Muscle layer of colon (tissue), 2 donors: ENCODE data around the gene IRAG1.
A peak's percentile ranks its signal among the peaks of the same experiment; 100 is the strongest.

ENCODE experiments used
- H3K27ac ChIP-seq: one replicate; pipeline ENCODE4 v1.7.0; 2013; ENCODE audit warnings: low read depth, mild to moderate bottlenecking, low read length, moderate library complexity
- H3K27me3 ChIP-seq, 2 donors: one replicate each; pipeline ENCODE4 v1.7.0; 2013; ENCODE audit warnings: low read length in 2 of 2, mild to moderate bottlenecking in 2 of 2; ENCODE audit not compliant: insufficient read depth in 2 of 2, control insufficient read depth in 1 of 2
- H3K36me3 ChIP-seq: one replicate; pipeline ENCODE4 v1.7.0; 2013; ENCODE audit warnings: mild to moderate bottlenecking, low read length; ENCODE audit not compliant: insufficient read depth
- H3K4me1 ChIP-seq: one replicate; pipeline ENCODE4 v1.7.0; 2013; ENCODE audit warnings: mild to moderate bottlenecking, low read length; ENCODE audit not compliant: insufficient read depth
- H3K4me3 ChIP-seq, 2 donors: one replicate each; pipeline ENCODE4 v1.7.0; 2013; ENCODE audit warnings: low read length in 2 of 2, low read depth in 1 of 2, mild to moderate bottlenecking in 1 of 2, moderate library complexity in 1 of 2
- H3K9ac ChIP-seq: one replicate; pipeline ENCODE4 v1.7.0; 2013; ENCODE audit warnings: low read length
- H3K9me3 ChIP-seq: one replicate; pipeline ENCODE4 v1.7.0; 2013; ENCODE audit warnings: mild to moderate bottlenecking, low read length
- donor health status: abdominal sarcoma.
- donor health status: Adenocarcinoma of cecum.

Gene IRAG1, protein sequence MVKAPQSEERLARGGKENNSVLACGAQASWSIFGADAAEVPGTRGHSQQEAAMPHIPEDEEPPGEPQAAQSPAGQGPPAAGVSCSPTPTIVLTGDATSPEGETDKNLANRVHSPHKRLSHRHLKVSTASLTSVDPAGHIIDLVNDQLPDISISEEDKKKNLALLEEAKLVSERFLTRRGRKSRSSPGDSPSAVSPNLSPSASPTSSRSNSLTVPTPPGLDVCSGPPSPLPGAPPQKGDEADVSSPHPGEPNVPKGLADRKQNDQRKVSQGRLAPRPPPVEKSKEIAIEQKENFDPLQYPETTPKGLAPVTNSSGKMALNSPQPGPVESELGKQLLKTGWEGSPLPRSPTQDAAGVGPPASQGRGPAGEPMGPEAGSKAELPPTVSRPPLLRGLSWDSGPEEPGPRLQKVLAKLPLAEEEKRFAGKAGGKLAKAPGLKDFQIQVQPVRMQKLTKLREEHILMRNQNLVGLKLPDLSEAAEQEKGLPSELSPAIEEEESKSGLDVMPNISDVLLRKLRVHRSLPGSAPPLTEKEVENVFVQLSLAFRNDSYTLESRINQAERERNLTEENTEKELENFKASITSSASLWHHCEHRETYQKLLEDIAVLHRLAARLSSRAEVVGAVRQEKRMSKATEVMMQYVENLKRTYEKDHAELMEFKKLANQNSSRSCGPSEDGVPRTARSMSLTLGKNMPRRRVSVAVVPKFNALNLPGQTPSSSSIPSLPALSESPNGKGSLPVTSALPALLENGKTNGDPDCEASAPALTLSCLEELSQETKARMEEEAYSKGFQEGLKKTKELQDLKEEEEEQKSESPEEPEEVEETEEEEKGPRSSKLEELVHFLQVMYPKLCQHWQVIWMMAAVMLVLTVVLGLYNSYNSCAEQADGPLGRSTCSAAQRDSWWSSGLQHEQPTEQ

DNA sequence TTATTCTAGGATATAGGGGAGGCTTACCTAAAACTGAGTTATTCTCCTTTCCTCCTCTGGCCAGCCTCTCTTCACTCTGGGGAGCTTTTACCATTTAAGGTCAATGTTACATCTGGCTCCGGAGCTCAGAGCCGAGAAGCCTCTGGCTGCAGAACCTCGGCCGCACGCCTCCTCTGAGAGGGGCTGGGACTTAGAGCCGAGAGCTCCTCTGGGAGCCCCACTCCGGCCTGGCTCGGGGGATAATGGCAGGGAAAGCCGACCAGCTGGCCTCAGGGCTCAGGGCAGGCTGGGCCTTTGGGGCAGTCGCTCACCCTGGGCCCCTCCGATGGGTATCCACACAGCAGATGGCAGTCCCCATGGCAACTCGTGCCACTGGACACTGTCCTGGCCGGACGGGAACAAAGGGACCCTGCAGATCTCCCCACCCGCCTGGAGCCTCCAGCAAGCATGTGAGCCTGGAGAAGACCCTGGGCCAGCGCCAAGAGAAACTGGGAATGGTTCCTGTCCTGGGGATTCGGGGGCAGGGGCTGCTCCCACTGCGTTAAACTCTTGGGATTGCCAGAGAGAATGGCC lies at the start of gene IRAG1:
Gene IRAG1, minus strand, starts transcription at position 247 of the 573 bp plus-strand sequence. Its CDS starts 153 bp downstream, at position 94.
- H3K27me3 ChIP-seq = no peaks in the 10 kb centered on the region
- peak within 1 kb of the TSS; percentile 72 to 79 for H3K4me3 ChIP-seq
- no peaks in the 10 kb centered on the region for H3K9me3 ChIP-seq
- H3K27ac ChIP-seq = peak within 1 kb of the TSS; percentile 99
- H3K9ac ChIP-seq = peak within 1 kb of the TSS; percentile 89
- peaks cover 37% of the 10 kb centered on the region for H3K4me1 ChIP-seq
- H3K36me3 ChIP-seq = peaks cover 7% of the 10 kb centered on the region

DNA sequence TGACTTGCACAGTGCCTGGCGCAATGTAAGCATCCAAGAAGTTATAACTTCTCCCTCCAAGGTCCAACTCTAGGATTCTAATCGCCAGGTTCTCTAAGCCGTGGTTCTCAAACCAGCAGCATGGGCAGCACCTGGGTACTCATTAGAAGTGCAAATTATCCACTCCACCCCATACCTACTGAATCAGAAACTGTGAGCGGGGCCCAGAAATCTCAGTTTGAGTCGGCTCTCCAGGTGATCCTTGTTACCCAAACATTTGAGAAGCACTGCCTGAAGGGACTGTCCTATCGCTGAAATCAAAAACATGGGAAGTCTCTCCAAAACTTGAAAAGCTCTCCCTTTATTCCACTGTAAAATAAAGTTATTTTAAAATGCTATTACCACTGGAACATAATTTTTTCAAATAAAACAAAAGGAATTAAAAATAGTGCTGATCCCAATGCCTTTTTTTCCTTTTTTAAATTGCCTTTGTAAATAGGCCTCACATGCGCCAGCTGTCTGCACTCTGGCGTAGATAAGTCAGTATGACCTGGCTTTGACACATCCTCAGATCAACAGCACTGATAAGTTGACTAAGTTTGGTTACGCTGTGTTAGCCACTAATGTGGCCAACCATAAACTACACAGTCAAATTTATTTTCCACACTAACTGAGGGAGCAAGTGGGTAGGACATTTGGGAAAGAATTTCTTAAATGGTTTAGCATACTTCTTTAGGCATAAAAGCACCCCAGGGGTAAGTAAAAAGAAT lies 49.1 kb upstream of the IRAG1 start:
- Histone ChIP-seq H3K4me1 (no peaks in the 10 kb centered on the region), H3K27me3 (no peaks in the 10 kb centered on the region), H3K36me3 (no peaks in the 10 kb centered on the region), H3K9me3 (no peaks in the 10 kb centered on the region), H3K27ac (no peak overlapping the region), H3K9ac (no peak overlapping the region), H3K4me3 (no peak overlapping the region)

DNA sequence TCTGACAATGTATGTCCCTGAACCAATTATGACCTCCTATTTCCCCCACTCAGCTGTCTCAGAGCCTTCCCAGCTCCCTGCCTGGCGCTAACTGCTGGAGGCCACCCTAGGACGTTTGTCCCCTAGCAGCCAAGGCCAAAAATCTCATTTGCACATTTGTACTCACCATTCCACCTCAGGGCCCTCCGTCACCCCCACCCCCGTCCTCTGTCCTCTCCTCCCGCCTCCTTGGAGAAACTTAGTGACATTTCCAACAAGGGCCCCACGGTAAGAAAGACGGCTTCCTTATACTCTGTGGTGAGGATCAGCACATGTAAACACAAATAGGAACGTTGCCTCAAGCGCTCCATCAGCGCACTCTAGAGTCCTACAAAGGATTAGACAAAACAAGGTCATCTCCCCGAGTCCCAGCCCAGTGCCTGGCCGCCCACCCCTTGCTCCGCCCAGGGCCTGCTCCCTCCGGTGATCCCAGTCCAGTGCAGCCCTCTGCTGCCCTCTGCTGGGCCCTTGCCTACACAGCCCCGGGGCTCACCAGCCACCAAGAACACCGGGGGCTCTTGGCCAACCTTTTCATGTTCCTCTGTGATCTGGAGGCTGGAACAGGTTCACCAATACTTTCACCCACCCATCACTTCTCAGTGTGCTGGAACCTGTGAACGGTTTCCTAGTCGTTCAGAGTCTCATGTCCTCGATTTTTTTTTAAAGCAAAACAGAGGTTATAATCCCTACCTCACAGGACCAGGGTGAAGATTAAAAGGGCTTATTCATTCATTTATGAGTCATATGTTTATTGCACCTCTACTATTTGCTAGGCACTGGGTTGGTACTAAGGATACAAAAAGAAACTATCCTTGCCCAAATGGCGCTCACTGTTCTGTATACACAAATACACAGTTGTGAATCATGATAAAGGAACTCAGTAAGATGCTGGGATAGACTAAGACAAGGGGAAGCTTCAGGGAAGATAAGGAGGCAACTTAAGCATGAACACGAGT lies 42.2 kb upstream of the IRAG1 start:
- Histone ChIP-seq H3K9ac (peak overlapping the region; percentile 41), H3K4me3 (peak overlapping the region; percentile 15 to 50), H3K4me1 (peaks cover 15% of the 10 kb centered on the region), H3K9me3 (no peaks in the 10 kb centered on the region), H3K27me3 (no peaks in the 10 kb centered on the region), H3K36me3 (no peaks in the 10 kb centered on the region), H3K27ac (peak overlapping the region; percentile 50)

DNA sequence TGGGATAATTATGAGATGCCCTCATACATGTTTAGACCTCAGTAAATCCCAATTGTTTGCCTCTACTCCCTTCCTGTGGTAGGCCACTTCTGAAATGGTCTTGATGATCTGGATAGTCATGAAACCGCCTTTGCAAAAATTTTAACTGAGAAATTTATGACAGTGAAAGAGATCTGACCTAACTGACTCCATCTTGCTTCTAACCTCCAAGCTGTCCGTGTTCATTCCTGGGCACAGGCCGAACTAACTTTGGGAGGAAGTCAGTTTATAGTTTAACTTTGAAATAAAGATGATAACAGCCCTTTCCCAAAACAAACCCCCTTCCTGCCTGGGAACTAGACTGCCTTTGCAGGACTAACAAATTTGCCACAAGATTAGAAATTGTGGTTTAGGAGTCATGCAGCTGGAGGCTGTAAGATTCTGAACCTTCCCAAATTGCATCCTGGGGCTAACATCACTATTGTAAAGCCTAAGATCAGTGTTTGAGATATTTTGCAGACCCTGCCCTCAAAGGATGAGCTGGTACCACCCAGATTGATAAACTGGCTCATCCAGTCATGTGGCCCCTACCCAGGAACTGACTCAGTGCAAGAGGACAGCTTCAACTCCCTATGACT lies 37.6 kb upstream of the IRAG1 start:
- no peaks in the 10 kb centered on the region for H3K27me3 ChIP-seq
- H3K4me1 ChIP-seq = peaks cover 21% of the 10 kb centered on the region
- no peak overlapping the region for H3K9ac ChIP-seq

DNA sequence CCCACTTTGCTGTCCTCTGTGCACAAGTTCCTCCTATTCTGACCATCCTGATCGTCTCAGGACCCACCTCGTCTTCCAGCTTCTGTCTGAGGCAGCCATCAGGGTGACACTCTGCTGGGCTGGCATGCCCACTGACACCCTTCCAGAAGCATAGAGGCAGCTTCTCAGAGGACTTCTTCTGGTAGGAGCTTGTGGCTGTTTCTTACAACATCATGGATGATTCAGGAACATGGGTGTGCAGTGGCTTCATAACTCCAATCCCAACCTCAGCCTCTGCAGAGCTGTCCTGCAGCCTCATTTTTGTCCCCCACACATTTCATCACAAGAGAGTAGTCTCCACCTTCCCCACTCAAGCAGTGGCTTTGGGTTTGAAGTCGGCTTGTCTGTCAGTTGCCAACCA lies 36.6 kb upstream of the IRAG1 start:
- Histone ChIP-seq H3K36me3 (no peaks in the 10 kb centered on the region), H3K27me3 (no peaks in the 10 kb centered on the region), H3K4me3 (no peak overlapping the region), H3K9me3 (no peaks in the 10 kb centered on the region), H3K9ac (no peak overlapping the region), H3K4me1 (peaks cover 11% of the 10 kb centered on the region), H3K27ac (no peak overlapping the region)

More for the DNA sequence above, 37.6 kb upstream of the IRAG1 start:
- H3K27ac ChIP-seq = no peak overlapping the region
- no peaks in the 10 kb centered on the region for H3K9me3 ChIP-seq
- no peaks in the 10 kb centered on the region for H3K36me3 ChIP-seq
- H3K4me3 ChIP-seq = no peak overlapping the region

DNA sequence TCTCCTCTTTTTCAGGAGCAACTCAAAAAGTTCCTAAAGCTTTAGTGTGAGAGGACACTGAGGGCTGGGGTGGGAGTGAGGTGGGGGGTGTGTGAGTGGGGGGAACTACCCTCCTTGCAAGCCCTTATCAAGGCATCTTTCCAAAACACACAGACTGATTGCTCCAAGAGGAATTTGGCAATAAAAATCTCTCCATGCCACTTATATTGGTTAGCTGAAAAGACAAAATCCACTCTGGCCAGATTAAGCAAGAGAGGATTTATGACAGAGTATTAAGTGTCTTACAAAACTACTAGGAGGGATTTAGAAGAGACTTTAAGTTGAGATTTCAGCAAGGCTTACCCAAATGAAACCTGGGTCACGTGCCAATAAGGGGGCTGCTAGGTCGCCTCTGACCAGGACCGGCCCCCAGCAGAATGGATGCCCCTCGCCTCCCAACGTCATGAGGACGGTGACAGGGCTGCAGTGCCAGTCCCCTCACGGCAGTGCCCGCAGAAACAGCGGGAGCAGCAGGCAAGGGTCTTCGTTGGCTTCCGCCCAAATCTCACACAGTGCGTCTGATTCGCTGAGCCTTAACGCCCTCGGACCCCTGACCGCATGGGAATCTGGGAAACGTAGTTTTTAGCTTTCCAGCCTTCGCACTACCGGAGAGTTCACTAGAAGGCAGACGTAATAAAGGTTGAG lies 35.4 kb upstream of the IRAG1 start:
- peaks cover 9% of the 10 kb centered on the region for H3K4me1 ChIP-seq
- H3K9me3 ChIP-seq = no peaks in the 10 kb centered on the region
- no peak overlapping the region for H3K9ac ChIP-seq
- H3K27me3 ChIP-seq = no peaks in the 10 kb centered on the region
- H3K4me3 ChIP-seq = no peak overlapping the region
- no peaks in the 10 kb centered on the region for H3K36me3 ChIP-seq
- H3K27ac ChIP-seq = no peak overlapping the region

DNA sequence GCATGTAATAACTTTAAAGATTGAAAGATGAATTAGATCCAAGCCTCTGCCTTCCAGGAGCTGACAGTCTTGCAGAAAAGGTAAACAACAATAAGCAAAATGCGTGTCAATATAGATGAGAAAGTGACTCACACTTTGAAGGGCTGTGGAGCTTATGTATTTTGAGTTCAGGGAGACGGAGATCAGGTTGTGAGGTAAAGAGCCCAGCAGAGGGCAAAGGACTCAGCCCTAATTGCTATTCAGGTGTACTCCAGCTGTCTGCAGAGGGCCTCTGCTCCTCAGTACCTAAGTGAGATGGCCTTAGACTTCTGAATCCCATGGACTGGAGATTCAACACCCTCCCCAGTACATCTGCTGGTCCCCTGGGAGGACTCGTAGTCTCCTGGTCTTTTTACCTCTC lies 34.6 kb upstream of the IRAG1 start:
- no peaks in the 10 kb centered on the region for H3K36me3 ChIP-seq
- no peaks in the 10 kb centered on the region for H3K9me3 ChIP-seq
- no peak overlapping the region for H3K4me3 ChIP-seq
- H3K27ac ChIP-seq = no peak overlapping the region
- no peaks in the 10 kb centered on the region for H3K27me3 ChIP-seq
- H3K4me1 ChIP-seq = peaks cover 9% of the 10 kb centered on the region
- H3K9ac ChIP-seq = no peak overlapping the region

DNA sequence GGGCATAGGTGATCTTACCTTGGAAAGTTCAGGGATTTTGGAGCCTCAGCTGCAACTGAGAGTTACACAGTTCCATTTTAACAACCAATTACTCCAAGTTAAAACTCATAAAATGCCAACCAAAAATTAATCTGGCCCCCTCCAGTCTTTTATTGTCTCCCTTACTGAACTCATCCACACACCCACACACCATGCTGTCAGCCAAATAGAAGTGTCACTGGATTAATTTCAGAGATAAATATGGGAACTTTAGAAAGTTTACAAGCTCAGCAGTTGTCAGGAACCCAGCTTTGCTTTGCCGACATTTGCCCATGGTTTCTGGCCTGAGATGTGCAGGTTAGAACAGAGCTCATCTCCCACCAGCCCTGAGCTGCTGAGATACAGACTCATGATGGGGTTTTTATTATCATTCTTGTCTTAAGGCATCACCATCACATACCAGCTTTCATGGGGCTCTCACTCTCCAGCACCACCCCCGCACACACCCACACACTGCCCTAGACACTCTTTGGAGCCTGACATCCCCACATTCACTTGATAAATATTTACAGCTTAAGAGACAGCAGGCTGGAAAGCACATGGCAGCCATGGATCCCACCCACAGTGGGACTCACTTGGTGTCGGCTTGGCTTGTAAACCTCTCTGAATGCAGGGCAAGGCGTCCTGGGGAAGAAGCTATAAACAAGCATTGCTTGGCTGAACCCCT lies 33.7 kb upstream of the IRAG1 start:
- H3K9me3 ChIP-seq = no peaks in the 10 kb centered on the region
- H3K36me3 ChIP-seq = no peaks in the 10 kb centered on the region
- no peak overlapping the region for H3K4me3 ChIP-seq
- no peaks in the 10 kb centered on the region for H3K27me3 ChIP-seq
- H3K4me1 ChIP-seq = peaks cover 9% of the 10 kb centered on the region
- no peak overlapping the region for H3K27ac ChIP-seq
- H3K9ac ChIP-seq = no peak overlapping the region

DNA sequence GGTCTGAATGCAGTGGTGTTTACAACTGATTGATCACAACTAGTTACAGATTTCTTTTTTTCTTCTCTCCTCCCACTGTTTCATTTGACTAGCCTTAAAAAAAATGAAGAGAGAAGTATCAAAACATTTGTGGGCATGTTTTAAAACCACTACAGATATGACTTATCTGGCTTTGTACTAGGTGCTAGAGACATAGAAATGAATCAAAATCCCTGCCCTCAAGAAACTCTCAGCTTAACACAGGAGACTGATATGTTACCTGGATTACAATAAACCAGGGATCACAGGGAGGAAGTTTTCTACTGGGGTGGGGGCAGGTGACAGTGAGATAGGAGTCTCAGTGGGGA lies 32.3 kb upstream of the IRAG1 start:
- H3K27me3 ChIP-seq = no peaks in the 10 kb centered on the region

More for the DNA sequence above, 32.3 kb upstream of the IRAG1 start:
- H3K27ac ChIP-seq = no peak overlapping the region
- H3K4me3 ChIP-seq = no peak overlapping the region
- peaks cover 9% of the 10 kb centered on the region for H3K4me1 ChIP-seq
- H3K36me3 ChIP-seq = no peaks in the 10 kb centered on the region
- H3K9me3 ChIP-seq = no peaks in the 10 kb centered on the region
- H3K9ac ChIP-seq = no peak overlapping the region
